Natural killer cell (primary cell): ENCODE measurements around the gene MAGIX. TPM values are rescaled to one million over a fixed set of nuclear protein-coding genes. Genes with fewer than 3 reads are reported as not detected.

ENCODE experiments used
- ATAC-seq, 3 donors: fragments of 150-1000 bp in 2 of 3; fragments of 200-7000 bp in 1 of 3; cut with Tn5 transposase; 1 replicate in 1 of 3; 2 replicates in 2 of 3; pipeline ENCODE4 v1.10.0; 2021; ENCODE audit warnings: mild to moderate bottlenecking in 2 of 3, moderate library complexity in 2 of 3
- DNase-seq, 2 donors: peaks; one replicate each; pipeline versions ENCODE4 v3.0.0 to v3.0.0-alpha.2; 2013 to 2021; ENCODE audit warnings: mixed read lengths in 1 of 2
- H3K27ac ChIP-seq: one replicate; pipeline ENCODE4 v1.5.1; 2013; ENCODE audit warnings: mild to moderate bottlenecking, low read length
- H3K27me3 ChIP-seq: one replicate; pipeline ENCODE4 v1.6.1; 2013; ENCODE audit warnings: low read length; ENCODE audit not compliant: control insufficient read depth, insufficient read depth
- H3K36me3 ChIP-seq: one replicate; pipeline ENCODE4 v1.6.1; 2013; ENCODE audit warnings: low read length; ENCODE audit not compliant: control insufficient read depth, insufficient read depth
- H3K4me1 ChIP-seq: one replicate; pipeline ENCODE4 v1.6.1; 2013; ENCODE audit warnings: low read length; ENCODE audit not compliant: control insufficient read depth, insufficient read depth
- H3K4me3 ChIP-seq: one replicate; pipeline ENCODE4 v1.5.1; 2013; ENCODE audit warnings: low read length
- H3K9me3 ChIP-seq: one replicate; pipeline ENCODE4 v1.6.1; 2013; ENCODE audit warnings: low read length; ENCODE audit not compliant: control insufficient read depth, insufficient read depth
- H3K27ac Mint-ChIP-seq, 2 donors: one replicate each; pipeline ENCODE4 v1.8.0; 2022; ENCODE audit warnings: mild to moderate bottlenecking in 2 of 2, mixed read lengths in 2 of 2, moderate library complexity in 1 of 2
- H3K27me3 Mint-ChIP-seq, 2 donors: one replicate each; pipeline ENCODE4 v1.8.0; 2022; ENCODE audit warnings: low read depth in 2 of 2, mixed read lengths in 2 of 2
- H3K36me3 Mint-ChIP-seq: one replicate; pipeline ENCODE4 v1.8.0; 2022; ENCODE audit warnings: mixed read lengths
- H3K4me1 Mint-ChIP-seq, 2 donors: one replicate each; pipeline ENCODE4 v1.8.0; 2022; ENCODE audit warnings: mixed read lengths in 2 of 2
- H3K4me3 Mint-ChIP-seq: one replicate; pipeline ENCODE4 v1.8.0; 2022; ENCODE audit warnings: mild to moderate bottlenecking, moderate library complexity, mixed read lengths
- H3K9me3 Mint-ChIP-seq, 2 donors: one replicate each; pipeline ENCODE4 v1.8.0; 2022; ENCODE audit warnings: mixed read lengths in 2 of 2
- WGBS: methylation state at CpG from one replicate; pipeline ENCODE4 v1.1.7; 2013; ENCODE audit warnings: missing lambda C conversion rate; ENCODE audit not compliant: insufficient coverage; 5-methylcytosine and 5-hydroxymethylcytosine counted together
- intact Hi-C: fragments of 100-400 bp; cut with micrococcal nuclease; formaldehyde crosslinking; loops from one replicate; pipeline ENCODE4 v1.14.2; 2022
- total RNA-seq, 4 donors: library from RNA; stranded (reverse); fragments of 120-200 nt in 1 of 4; gene quantifications; one replicate each; pipeline versions ENCODE4 v1.2.3 to v1.2.4, GENCODE V29; 2013 to 2022
- TF ChIP-seq, protein P1 (sequence below): fragments of 200-600 bp; IDR thresholded peaks from one replicate; pipeline ENCODE4 v1.8.0; 2022; ENCODE audit warnings: antibody characterized with exemption

The MAGIX gene
- total RNA-seq, 3 donors from 2014 or later (not counting 1 experiment from before 2014, with no cell fraction given), result 1.00 to 1.7 (median 1.2) TPM

DNA sequence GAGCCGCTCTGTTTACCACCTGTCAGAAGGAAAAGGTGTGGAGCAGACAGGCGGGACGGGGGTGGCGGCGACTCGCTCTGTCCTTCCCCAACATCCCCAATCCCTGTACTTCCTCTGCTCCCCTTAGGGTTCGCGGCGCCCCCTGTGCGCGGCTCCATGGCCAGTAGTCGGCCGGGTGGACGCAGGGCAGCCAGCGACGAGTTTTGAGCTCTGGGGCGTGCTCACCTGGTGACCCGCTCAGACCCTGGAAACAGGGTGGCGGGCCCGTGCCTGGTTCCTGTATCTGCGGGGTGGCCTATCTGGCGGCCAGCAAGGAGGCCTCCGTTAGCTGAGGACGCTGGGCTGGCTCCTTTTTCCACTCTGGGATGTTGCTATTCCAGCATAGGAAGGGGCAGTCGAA, 5.4 kb upstream of the MAGIX start:
- TF ChIP-seq, protein P1, sequence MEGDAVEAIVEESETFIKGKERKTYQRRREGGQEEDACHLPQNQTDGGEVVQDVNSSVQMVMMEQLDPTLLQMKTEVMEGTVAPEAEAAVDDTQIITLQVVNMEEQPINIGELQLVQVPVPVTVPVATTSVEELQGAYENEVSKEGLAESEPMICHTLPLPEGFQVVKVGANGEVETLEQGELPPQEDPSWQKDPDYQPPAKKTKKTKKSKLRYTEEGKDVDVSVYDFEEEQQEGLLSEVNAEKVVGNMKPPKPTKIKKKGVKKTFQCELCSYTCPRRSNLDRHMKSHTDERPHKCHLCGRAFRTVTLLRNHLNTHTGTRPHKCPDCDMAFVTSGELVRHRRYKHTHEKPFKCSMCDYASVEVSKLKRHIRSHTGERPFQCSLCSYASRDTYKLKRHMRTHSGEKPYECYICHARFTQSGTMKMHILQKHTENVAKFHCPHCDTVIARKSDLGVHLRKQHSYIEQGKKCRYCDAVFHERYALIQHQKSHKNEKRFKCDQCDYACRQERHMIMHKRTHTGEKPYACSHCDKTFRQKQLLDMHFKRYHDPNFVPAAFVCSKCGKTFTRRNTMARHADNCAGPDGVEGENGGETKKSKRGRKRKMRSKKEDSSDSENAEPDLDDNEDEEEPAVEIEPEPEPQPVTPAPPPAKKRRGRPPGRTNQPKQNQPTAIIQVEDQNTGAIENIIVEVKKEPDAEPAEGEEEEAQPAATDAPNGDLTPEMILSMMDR, result no peak
- no peaks in the 10 kb centered on the region for H3K27me3 ChIP-seq
- WGBS, result 95% methylated on average over 19 of the region's 25 CpGs
- no peak overlapping the region for H3K4me3 ChIP-seq
- no peak for DNase-seq
- H3K36me3 Mint-ChIP-seq, result no peaks in the 10 kb centered on the region
- H3K4me3 Mint-ChIP-seq, result no peak overlapping the region
- H3K9me3 ChIP-seq, result no peaks in the 10 kb centered on the region
- no peaks in the 10 kb centered on the region for H3K9me3 Mint-ChIP-seq
- H3K27ac Mint-ChIP-seq, result peak overlapping the region in 1 of 2 donors; percentile 96
- ATAC-seq, result no peak
- peaks cover 15 to 22% of the 10 kb centered on the region in 2 donors for H3K4me1 Mint-ChIP-seq
- H3K27ac ChIP-seq, result no peak overlapping the region
- intact Hi-C loops, result no loop called here
- no peaks in the 10 kb centered on the region for H3K36me3 ChIP-seq
- H3K27me3 Mint-ChIP-seq, result no peaks in the 10 kb centered on the region
- peaks cover 15% of the 10 kb centered on the region for H3K4me1 ChIP-seq

DNA sequence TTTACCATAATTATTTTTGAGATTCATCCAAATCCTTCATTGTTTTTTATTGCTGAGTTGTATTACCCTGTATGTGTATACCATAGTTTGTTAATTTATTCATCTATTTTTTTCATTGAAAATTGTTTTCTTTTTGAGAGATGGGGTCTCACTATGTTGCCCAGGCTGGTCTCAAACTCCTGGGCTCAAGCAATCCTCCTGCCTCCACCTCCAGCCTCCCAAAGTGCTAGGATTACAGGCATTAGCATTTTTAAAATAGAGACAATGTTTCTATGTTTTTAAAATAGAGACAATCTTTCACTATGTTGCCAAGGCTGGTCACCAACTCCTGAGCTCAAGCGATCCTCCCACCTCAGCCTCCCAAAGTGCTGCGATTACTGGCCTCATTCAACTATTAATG, 1.6 kb upstream of the MAGIX start:
- no peak overlapping the region for H3K27ac ChIP-seq
- peaks cover 14 to 29% of the 10 kb centered on the region in 2 donors for H3K4me1 Mint-ChIP-seq
- H3K4me1 ChIP-seq, result peaks cover 23% of the 10 kb centered on the region
- H3K4me3 Mint-ChIP-seq, result no peak overlapping the region
- intact Hi-C loops, result no loop called here
- TF ChIP-seq, protein P1, result no peak
- H3K27me3 Mint-ChIP-seq, result no peaks in the 10 kb centered on the region
- no peaks in the 10 kb centered on the region for H3K36me3 ChIP-seq
- H3K4me3 ChIP-seq, result no peak overlapping the region
- H3K9me3 Mint-ChIP-seq, result no peaks in the 10 kb centered on the region
- H3K27ac Mint-ChIP-seq, result no peak overlapping the region
- no peaks in the 10 kb centered on the region for H3K36me3 Mint-ChIP-seq
- no peaks in the 10 kb centered on the region for H3K27me3 ChIP-seq
- no peaks in the 10 kb centered on the region for H3K9me3 ChIP-seq
- no peak for ATAC-seq
- no peak for DNase-seq
- WGBS, result no CpG with 5 or more reads among the region's 2 CpGs

DNA sequence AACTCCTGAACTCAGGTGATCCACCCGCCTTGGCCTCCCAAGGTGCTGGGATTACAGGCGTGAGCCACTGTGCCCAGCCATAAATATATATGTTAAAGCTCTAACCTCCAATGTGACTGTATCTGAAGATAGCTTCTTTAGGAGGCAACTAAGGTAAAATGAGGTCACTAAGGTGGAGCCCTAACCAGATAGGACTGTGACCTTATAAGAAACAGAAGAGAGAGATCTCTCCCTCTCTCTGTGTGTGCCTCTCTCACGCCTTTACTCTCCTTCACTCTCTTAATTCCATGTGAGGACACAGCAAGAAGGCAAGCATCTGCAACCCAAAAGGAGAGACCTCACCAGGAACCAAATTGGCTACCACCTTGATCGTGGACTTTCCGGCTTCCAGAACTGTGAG, 926 bp upstream of the MAGIX start:
- H3K4me1 ChIP-seq, result peaks cover 26% of the 10 kb centered on the region
- intact Hi-C loops, result no loop called here
- H3K27me3 Mint-ChIP-seq, result no peaks in the 10 kb centered on the region
- H3K27ac Mint-ChIP-seq, result no peak overlapping the region
- no peak overlapping the region for H3K27ac ChIP-seq
- 100% methylated on average over 1 of the region's 5 CpGs for WGBS
- no peak overlapping the region for H3K4me3 ChIP-seq
- no peaks in the 10 kb centered on the region for H3K36me3 ChIP-seq
- H3K36me3 Mint-ChIP-seq, result no peaks in the 10 kb centered on the region
- no peaks in the 10 kb centered on the region for H3K9me3 Mint-ChIP-seq
- H3K27me3 ChIP-seq, result no peaks in the 10 kb centered on the region
- H3K9me3 ChIP-seq, result no peaks in the 10 kb centered on the region
- DNase-seq (no peak), ATAC-seq (no peak)
- H3K4me3 Mint-ChIP-seq, result no peak overlapping the region
- TF ChIP-seq, protein P1, result no peak
- peaks cover 9 to 27% of the 10 kb centered on the region in 2 donors for H3K4me1 Mint-ChIP-seq
